Measurements from ENCODE around the gene NPTXR.

DNA sequence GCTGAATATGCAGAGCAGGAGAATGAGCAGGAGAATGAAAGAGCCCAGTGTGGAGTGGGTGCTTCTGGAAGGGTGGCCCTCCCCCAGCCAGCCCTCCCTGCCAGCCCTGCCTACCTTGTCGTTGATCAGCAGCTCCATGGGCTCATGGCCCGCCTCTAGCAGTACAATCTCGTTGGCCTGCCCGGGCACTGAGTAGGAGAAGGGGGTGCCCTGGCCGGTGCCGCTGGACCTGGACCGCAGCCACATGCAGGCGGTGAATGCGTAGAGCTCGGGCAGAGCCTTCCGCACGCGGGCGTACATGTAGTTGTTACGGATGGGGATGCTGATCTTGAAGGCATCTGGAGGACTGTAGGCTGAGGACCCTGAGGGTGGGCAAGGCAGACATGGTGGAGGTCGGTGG, 17.4 kb downstream of the NPTXR start:
- TF ChIP-seq, protein P1, sequence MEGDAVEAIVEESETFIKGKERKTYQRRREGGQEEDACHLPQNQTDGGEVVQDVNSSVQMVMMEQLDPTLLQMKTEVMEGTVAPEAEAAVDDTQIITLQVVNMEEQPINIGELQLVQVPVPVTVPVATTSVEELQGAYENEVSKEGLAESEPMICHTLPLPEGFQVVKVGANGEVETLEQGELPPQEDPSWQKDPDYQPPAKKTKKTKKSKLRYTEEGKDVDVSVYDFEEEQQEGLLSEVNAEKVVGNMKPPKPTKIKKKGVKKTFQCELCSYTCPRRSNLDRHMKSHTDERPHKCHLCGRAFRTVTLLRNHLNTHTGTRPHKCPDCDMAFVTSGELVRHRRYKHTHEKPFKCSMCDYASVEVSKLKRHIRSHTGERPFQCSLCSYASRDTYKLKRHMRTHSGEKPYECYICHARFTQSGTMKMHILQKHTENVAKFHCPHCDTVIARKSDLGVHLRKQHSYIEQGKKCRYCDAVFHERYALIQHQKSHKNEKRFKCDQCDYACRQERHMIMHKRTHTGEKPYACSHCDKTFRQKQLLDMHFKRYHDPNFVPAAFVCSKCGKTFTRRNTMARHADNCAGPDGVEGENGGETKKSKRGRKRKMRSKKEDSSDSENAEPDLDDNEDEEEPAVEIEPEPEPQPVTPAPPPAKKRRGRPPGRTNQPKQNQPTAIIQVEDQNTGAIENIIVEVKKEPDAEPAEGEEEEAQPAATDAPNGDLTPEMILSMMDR (IDR thresholded peaks at IDR 0.05) = no peak
- TF ChIP-seq POLR2A (IDR thresholded peaks at IDR 0.05) = no peak
